Esophagus muscularis mucosa (tissue), 4 donors: ENCODE data around the gene GAPVD1. TPM values are rescaled to one million over a fixed set of nuclear protein-coding genes. Genes with fewer than 3 reads are reported as not detected.
"Not testable (repeated sequence)": the region's sequence is repeated elsewhere in the genome, so short reads cannot be mapped to it uniquely, and the experiment has no call there.

Experiments
- DNase-seq: peaks from one replicate; pipeline ENCODE4 v3.0.0-alpha.2; 2017; ENCODE audit errors: extremely low spot score
- H3K27ac ChIP-seq, 4 donors: fragments of 200-600 bp; sonication (generic); replicated peaks in 1 of 4; 1 replicate in 3 of 4; 2 replicates in 1 of 4; pipeline ENCODE4 v1.5.1; 2016 to 2019; ENCODE audit warnings: mild to moderate bottlenecking in 1 of 4
- H3K27me3 ChIP-seq, 4 donors: fragments of 200-600 bp; sonication (generic); one replicate each; pipeline versions ENCODE4 v1.5.1 to v1.6.0; 2016 to 2019
- H3K36me3 ChIP-seq, 4 donors: fragments of 200-600 bp; sonication (generic); one replicate each; pipeline ENCODE4 v1.5.1; 2016 to 2019
- H3K4me1 ChIP-seq, 4 donors: fragments of 200-600 bp; sonication (generic); one replicate each; pipeline ENCODE4 v1.5.1; 2016 to 2019
- H3K4me3 ChIP-seq, 4 donors: fragments of 200-600 bp; sonication (generic); 1 replicate in 2 of 4; 2 replicates in 2 of 4; pipeline ENCODE4 v1.5.1; 2016 to 2019; ENCODE audit warnings: mild to moderate bottlenecking in 4 of 4, moderate library complexity in 1 of 4
- H3K9me3 ChIP-seq, 4 donors: fragments of 200-600 bp; sonication (generic); 1 replicate in 3 of 4; 2 replicates in 1 of 4; pipeline ENCODE4 v1.5.1; 2016 to 2019
- CTCF ChIP-seq, 3 experiments: fragments of 200-600 bp in 2 of 3; fragments of 450-650 bp in 1 of 3; sonication (generic) in 2 of 3; IDR thresholded peaks; one replicate each; pipeline ENCODE4 v1.5.1; 2017 to 2019; ENCODE audit warnings: antibody characterized with exemption in 3 of 3, mild to moderate bottlenecking in 2 of 3, moderate library complexity in 1 of 3
- EP300 ChIP-seq: sonication (generic); formaldehyde crosslinking; IDR thresholded peaks from one replicate; pipeline ENCODE4 v1.6.1; 2017; ENCODE audit warnings: antibody characterized with exemption
- POLR2A ChIP-seq: fragments of 450-650 bp; IDR thresholded peaks from one replicate; pipeline ENCODE4 v1.6.1; 2017; ENCODE audit warnings: antibody characterized with exemption, moderate library complexity, mild to moderate bottlenecking, low read depth
- POLR2AphosphoS5 ChIP-seq, 2 donors: sonication (generic); formaldehyde crosslinking; IDR thresholded peaks; one replicate each; pipeline ENCODE4 v1.6.1; 2017; ENCODE audit warnings: antibody characterized with exemption in 2 of 2
- WGBS: methylation state at CpG from one replicate; pipeline ENCODE4 v1.1.5; 2018; 5-methylcytosine and 5-hydroxymethylcytosine counted together
- intact Hi-C: fragments of 100-400 bp; cut with DNase I; formaldehyde crosslinking; loops from one replicate; pipeline ENCODE4 v1.15.1; 2023
- total RNA-seq, 4 donors: library from RNA; depleted of rRNA; stranded (reverse); fragments of >200 nt; gene quantifications; one replicate each; pipeline versions ENCODE4 v1.1.0 to v1.2.1, GENCODE V29; 2016

The GAPVD1 gene
- total RNA-seq, 4 donors from 2014 or later = 39.0 to 58.6 (median 45.2) TPM

GRCh38 chr9:125233678-125234077, 27.9 kb upstream of the GAPVD1 start:
- Histone ChIP-seq H3K27me3 (no peaks in the 10 kb centered on the region), H3K36me3 (peaks cover 30 to 91% (median 80%) of the 10 kb centered on the region in 4 donors), H3K4me1 (peaks cover 39 to 41% (median 40%) of the 10 kb centered on the region in 4 donors), H3K27ac (peak overlapping the region in 1 of 4 donors; percentile 16), H3K9me3 (no peaks in the 10 kb centered on the region), H3K4me3 (no peak overlapping the region)
- intact Hi-C loops = no loop called here
- no peak for DNase-seq
- TF ChIP-seq POLR2AphosphoS5 (IDR thresholded peaks at IDR 0.05) (peak; percentile 23 to 28), POLR2A (no peak)
- WGBS = 31% methylated on average over 3 of the region's 3 CpGs

GRCh38 chr9:125234099-125234498, 27.5 kb upstream of the GAPVD1 start:
- H3K9me3 ChIP-seq, intact Hi-C loops, H3K4me3 ChIP-seq, DNase-seq, H3K27me3 ChIP-seq: not testable (repeated sequence)
- Histone ChIP-seq H3K36me3 (peaks cover 34 to 91% (median 80%) of the 10 kb centered on the region in 4 donors), H3K27ac (peak overlapping the region in 1 of 4 donors; percentile 16), H3K4me1 (peaks cover 43 to 46% (median 45%) of the 10 kb centered on the region in 4 donors)
- WGBS = 95% methylated on average over 8 of the region's 8 CpGs

- no peak for DNase-seq
- Histone ChIP-seq H3K4me3 (peak overlapping the region in 2 of 4 donors; percentile 4 to 7), H3K27me3 (no peaks in the 10 kb centered on the region), H3K4me1 (peaks cover 51 to 58% (median 55%) of the 10 kb centered on the region in 4 donors), H3K27ac (peak overlapping the region in 1 of 4 donors; percentile 21), H3K36me3 (peaks cover 37 to 82% (median 70%) of the 10 kb centered on the region in 4 donors), H3K9me3 (no peaks in the 10 kb centered on the region)
- WGBS = 53% methylated on average over 5 of the region's 5 CpGs
- intact Hi-C loops = no loop called here
- TF ChIP-seq EP300 = no peak
- TF ChIP-seq POLR2AphosphoS5 (IDR thresholded peaks at IDR 0.05) = no peak
- no peak for TF ChIP-seq POLR2A
- TF ChIP-seq CTCF (IDR thresholded peaks at IDR 0.05) = no peak
Observed at GRCh38 chr9:125235804-125236519, 25.7 kb upstream of the GAPVD1 start.

GRCh38 chr9:125236520-125237159, 25.0 kb upstream of the GAPVD1 start:
- H3K9me3 ChIP-seq, intact Hi-C loops, DNase-seq, H3K27ac ChIP-seq, H3K27me3 ChIP-seq: not testable (repeated sequence)
- 79% methylated on average over 5 of the region's 5 CpGs for WGBS
- peak overlapping the region in 1 of 4 donors; percentile 4 for H3K4me3 ChIP-seq
- H3K4me1 ChIP-seq = peaks cover 51 to 58% (median 55%) of the 10 kb centered on the region in 4 donors
- peaks cover 37 to 77% (median 63%) of the 10 kb centered on the region in 4 donors for H3K36me3 ChIP-seq

DNA sequence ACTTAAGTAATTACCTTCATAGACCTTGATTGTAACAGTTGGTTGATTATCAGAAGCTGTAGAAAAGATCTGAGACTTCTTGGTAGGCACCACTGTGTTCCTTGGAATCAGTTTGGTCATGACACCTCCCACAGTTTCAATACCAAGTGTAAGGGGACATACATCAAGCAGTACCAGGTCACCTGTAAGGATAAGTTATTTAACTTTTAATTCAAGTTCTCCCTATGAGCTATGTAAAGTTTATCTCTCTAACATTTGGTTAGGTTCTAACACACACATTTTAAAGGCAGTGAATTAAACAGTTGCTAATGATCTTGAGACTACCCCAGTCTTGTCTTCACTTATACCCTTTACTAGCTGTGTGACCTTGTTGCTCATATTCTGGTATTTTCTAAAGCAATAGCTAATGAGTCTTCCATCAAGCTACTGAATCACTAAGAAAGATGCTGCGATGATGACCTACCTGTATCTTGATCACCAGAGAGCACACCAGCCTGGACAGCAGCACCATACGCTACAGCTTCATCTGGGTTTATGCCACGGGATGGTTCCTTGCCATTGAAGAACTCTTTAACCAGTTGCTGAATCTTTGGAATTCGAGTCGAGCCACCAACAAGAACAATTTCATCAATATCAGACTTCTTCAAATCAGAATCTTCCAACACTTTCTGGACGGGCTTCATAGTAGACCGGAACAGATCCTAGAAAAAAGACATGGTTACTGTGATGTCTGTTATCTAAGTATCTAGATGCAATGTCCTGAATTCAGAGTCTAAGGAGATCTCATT, 23.3 kb upstream of the GAPVD1 start:
- Histone ChIP-seq H3K36me3 (peaks cover 37 to 64% (median 51%) of the 10 kb centered on the region in 4 donors), H3K4me3 (peak overlapping the region in 3 of 4 donors; percentile 84 to 85 (median 85)), H3K27ac (no peak overlapping the region), H3K4me1 (peaks cover 57 to 67% (median 63%) of the 10 kb centered on the region in 4 donors), H3K27me3 (no peaks in the 10 kb centered on the region), H3K9me3 (no peaks in the 10 kb centered on the region)
- no peak for DNase-seq
- intact Hi-C loops = no loop called here
- TF ChIP-seq EP300 (no peak), CTCF (IDR thresholded peaks at IDR 0.05) (no peak), POLR2A (no peak), POLR2AphosphoS5 (IDR thresholded peaks at IDR 0.05) (no peak)
- WGBS = 82% methylated on average over 7 of the region's 7 CpGs
